Limb (tissue), 2 donors: ENCODE measurements around the gene ARR3.
"Not testable (repeated sequence)": the region's sequence is repeated elsewhere in the genome, so short reads cannot be mapped to it uniquely, and the experiment has no call there.

Source experiments
- DNase-seq, 2 donors: peaks; one replicate each; pipeline ENCODE4 v3.0.0-alpha.2; 2016; ENCODE audit errors: extremely low spot score in 2 of 2

The ARR3 gene

GRCh38 chrX:70268034-70268433 lies at the start of gene ARR3:
Gene ARR3, plus strand, starts transcription at chrX:70268334. Its CDS starts 1,052 bp downstream, at chrX:70269386.
- DNase-seq: no peak

GRCh38 chrX:70219938-70220764 lies 48.0 kb upstream of the ARR3 start:
- no peak for DNase-seq

- no peak for DNase-seq
These were observed 42.1 kb upstream of the ARR3 start for GRCh38 chrX:70226048-70226447.

- no peak for DNase-seq
These were observed 41.4 kb upstream of the ARR3 start for GRCh38 chrX:70226687-70227086.

- no peak for DNase-seq
These were observed 36.5 kb upstream of the ARR3 start for GRCh38 chrX:70231666-70232065.

DNA sequence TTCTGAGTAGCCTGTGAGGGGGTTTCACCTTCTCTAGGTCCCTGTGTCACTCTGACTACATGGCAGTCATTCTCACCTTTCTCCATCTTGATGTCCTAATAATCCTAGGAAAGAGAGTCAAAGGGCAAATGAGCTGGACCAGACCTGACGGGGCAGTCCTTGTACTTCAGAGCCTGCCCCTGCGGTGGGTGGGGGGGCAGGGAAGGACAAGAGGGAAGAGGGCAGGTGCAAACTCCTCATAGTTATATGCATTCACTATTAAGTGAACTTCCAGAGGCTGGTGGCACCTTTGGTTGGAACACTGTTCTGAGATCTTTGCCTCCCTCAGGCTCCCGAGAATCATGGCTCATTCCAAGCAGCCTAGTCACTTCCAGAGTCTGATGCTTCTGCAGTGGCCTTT lies 33.8 kb upstream of the ARR3 start, which contains the start of gene AWAT1:
Gene AWAT1 (plus strand): TSS at position 301 of the 400 bp plus-strand sequence. CDS start 41 bp downstream, at position 342.
- DNase-seq: no peak

DNA sequence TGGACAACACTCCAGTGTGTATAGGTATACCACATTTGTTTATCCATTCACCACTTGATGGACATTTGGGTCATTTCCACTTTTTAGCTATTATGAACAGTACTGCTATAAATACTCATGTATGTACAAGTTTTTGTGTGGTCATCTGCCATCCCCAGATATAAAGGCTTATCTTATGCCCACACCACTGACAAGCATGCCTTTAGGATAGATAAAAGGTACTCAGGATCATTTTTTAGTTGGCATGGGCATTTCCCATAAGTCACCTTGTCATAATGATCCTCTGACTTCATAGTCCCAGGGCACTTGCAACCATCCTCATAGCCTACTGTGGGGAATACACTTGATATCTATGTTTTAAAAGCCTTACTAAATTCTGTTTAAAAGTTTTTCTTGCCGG lies 27.4 kb upstream of the ARR3 start:
- DNase-seq: no peak

DNA sequence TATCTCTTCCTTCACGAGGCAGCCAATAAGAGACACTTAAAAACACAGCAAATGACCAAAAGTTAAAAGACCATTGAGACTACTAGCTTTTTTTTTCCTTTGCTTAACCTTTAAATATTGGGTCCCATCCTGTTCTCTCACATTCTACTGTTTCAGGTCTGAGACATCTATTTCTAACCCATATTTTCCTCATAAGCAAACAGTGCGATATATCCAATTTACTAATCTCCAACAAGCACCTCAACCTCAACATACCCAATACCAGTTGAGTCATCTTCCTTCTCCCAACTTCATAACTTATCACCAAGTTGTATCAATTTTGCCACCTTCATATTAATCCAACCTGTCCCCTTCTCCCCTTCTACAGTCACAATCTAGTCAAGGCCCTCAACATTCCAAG lies 26.6 kb upstream of the ARR3 start:
- no peak for DNase-seq

- not testable (repeated sequence) for DNase-seq
These were observed 24.5 kb upstream of the ARR3 start for GRCh38 chrX:70243601-70244000.

DNA sequence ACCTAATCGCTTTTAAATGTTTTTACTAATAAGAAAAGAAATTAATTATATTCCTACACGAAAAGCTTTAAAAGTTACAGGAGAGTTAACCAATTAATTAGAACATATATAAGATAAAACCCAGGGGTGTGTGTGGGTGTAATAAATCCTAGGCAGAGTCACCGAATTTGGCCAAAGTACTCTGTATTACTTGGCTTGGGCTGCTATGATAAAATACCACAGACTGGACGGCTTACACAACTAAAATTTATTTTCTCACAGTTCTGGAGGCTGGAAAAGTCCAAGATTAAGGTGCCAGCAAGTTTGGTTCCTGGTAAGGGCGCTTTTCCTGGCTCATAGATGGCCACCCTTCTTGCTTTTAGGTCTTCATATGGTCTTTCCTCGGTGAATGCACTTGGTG lies 23.3 kb upstream of the ARR3 start:
- no peak for DNase-seq

GRCh38 chrX:70247252-70247651 lies 20.9 kb upstream of the ARR3 start:
- DNase-seq: no peak

DNA sequence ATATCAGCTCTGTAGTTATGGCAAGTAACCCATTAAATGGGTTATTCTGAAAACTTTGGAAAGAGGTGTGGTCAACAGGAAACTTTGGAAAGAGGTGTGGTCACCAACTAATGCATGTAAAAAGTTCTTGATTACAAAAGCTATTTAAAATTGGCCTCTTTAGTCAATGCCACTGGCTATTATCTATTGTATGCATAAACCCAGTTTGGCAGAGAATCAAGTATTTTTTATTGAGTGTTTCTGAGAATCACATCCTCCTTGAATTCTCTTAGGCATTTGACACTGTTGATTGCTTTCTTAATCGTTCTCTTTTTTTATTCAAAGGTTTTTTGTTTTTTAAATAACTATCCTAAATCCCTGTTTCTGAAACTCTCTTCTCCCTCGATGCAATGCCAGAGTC lies 15.6 kb upstream of the ARR3 start:
- DNase-seq: no peak

- DNase-seq: no peak
These were observed 14.6 kb upstream of the ARR3 start for GRCh38 chrX:70253377-70254062.

- no peak for DNase-seq
These were observed 14.1 kb upstream of the ARR3 start for GRCh38 chrX:70254063-70254400.

DNA sequence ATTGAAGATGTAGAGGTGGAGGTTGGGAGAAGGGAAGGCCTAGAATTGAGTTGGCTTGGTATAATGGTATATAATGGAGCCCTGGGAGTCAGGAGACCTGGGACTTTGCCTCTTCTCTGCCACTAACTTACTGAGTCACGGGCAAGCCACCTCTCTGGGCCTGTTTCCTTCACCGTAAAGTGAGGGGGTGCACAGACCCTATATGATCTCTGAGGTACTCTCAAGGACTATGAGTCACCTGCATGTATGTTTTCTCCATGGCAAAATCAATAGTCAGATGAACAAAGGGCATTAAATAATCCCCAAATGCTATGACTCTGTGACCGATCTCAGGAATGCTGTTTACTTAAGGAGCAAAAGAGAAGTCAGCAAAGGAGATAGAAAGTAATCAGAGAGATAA lies 13.2 kb upstream of the ARR3 start:
- no peak for DNase-seq

- DNase-seq: no peak
These were observed 12.7 kb upstream of the ARR3 start for GRCh38 chrX:70255452-70255851.

DNA sequence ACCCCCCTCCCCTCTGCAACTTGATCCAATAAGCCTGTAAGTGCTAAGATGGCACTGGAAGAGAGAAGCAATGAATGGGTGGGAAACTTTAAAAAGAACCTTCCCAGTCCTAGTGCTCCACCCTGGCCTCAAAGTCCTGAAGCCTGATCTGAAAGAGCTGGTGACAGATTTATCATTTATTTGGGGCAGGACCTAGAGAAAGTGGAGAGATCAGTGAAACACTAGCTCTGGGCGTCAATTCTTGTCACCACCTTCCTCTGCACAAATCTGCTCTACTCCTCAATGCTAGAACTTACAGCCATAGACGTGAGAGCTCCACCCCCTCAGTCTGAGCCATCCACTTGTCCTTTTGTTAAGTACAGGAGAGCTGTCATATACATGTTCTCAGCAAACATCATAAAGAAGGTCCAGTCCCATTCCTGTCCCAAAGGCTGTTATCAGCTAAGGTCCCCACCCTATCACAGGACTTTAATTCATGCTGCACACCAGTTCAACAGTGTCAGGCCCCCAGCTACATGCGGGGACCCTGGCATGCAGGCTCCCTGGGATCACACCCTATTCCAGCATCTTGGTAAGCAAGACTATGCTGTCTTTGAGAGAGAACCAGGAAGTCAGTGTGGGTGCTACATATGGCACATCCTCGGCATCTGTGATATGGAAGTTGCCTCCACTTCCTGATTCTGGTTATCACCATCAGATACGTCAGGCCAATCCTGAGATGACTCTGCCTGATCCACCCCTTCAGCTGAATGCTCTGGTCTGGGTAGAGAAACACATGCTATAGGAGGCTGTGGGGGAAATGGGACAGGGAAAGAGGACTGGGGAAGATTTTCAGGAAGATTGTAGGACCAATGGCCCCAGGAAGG lies 10.5 kb upstream of the ARR3 start:
- no peak for DNase-seq

DNA sequence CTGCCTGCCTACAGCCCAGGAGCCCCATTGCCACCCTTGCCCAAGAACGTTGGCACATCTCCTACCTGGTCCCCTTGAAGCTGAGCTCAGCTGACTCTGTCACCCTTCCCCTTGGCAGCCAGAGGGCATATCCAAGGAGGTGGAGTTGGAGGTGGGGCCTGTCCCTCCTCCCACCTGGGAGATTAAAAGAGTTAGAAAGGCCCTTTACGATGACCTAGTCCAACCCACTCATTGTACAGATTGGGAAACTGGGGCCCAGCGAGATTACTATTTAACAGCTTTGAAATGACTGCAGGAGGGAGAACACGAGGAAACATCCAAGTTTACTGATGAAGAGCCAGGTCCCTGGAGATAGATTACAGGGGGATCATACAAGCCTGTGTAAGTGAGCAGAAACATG lies 8.0 kb upstream of the ARR3 start, which contains the start of gene P2RY4:
Gene P2RY4 (minus strand): TSS at position 101 of the 400 bp plus-strand sequence. CDS start 580 bp downstream, outside the sequence.
- DNase-seq: no peak

DNA sequence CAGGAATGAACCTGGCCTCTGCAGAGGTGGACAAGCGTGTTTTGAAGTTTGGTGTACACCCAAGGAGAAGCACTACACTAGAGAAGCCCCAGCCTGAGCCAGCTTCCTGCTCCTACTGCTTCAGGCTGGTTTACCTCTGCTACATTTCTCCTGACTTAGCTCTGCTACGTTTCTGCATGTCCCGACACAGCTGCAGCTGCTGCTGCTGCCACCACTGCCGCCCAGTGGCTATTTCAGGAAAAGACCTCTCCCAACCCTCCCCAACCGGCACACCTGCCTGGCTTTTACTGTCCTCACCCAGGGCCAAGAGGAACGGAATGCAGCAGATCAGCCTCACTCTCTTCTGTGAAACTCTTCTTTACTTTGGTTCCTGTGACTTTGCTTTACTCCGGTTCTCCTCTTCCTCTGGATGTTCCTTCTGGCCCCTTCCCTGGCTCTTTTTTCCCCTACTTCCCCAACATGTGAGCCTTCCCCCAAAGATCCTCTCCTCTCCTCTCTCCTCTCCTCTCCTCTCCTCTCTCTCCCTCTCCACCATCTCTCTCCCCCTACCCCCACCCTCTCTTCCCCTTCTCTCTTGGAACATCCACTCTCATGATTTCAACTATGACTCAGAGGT lies 5.1 kb upstream of the ARR3 start:
- DNase-seq: peak; percentile 2 to 44

DNA sequence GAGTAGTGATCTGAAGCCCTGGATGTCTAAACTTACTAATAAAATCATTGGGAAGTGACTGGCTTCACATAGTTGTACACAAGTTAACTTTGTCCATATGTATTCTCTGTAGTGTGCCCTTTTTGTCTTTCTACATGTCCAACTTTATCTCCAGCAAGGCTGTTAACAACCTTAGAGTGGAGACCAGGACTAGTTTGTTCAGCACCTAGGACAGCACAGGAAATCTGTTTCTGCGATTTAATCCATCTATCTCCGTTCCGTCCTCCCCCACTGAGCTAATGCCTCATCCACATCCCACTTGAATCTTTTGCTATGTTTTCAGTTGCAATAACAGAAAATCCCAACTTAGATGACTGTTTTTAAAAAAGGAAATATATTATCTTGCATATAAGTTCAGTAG lies 3.4 kb upstream of the ARR3 start:
- no peak for DNase-seq

- DNase-seq: not testable (repeated sequence)
These were observed 5.9 kb downstream of the ARR3 start for GRCh38 chrX:70274029-70274428.
